ENCODE measurements around the gene RBM24. TPM values are rescaled to one million over a fixed set of nuclear protein-coding genes. Genes with fewer than 3 reads are reported as not detected.

RBM24 gene
- total RNA-seq, 3 donors from 2014 or later = 2.6 to 8.3 (median 6.8) TPM

DNA sequence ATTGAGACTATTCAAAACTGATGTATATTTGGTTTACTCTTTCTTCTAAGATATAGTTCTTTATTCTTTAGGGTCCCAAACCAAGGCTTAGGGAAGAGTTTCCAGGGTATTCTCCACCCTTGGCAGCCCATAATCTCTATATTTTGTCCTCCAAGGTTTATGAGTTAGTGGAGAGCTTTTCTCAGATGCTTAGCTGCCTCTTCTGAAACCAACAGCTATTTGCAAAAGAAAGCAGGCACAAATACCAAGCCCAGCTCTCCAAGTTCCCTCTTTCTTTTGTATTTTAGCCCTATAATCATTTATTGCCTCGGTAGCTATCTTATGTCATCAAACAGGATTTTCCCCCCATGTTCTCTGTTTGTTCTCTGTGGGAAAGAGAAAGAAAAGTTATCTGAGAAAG, 39.1 kb upstream of the RBM24 start:
- H3K4me3 ChIP-seq = no peak overlapping the region
- no peaks in the 10 kb centered on the region for H3K36me3 ChIP-seq (ENCODE audit: low read depth)
- intact Hi-C loops (cut with DNase I, micrococcal nuclease) = no loop called here
- no peak for ATAC-seq
- H3K4me1 ChIP-seq (ENCODE audit: low read depth) = no peaks in the 10 kb centered on the region
- H3K9me3 ChIP-seq = no peaks in the 10 kb centered on the region
- DNase-seq = no peak
- TF ChIP-seq, protein P1, sequence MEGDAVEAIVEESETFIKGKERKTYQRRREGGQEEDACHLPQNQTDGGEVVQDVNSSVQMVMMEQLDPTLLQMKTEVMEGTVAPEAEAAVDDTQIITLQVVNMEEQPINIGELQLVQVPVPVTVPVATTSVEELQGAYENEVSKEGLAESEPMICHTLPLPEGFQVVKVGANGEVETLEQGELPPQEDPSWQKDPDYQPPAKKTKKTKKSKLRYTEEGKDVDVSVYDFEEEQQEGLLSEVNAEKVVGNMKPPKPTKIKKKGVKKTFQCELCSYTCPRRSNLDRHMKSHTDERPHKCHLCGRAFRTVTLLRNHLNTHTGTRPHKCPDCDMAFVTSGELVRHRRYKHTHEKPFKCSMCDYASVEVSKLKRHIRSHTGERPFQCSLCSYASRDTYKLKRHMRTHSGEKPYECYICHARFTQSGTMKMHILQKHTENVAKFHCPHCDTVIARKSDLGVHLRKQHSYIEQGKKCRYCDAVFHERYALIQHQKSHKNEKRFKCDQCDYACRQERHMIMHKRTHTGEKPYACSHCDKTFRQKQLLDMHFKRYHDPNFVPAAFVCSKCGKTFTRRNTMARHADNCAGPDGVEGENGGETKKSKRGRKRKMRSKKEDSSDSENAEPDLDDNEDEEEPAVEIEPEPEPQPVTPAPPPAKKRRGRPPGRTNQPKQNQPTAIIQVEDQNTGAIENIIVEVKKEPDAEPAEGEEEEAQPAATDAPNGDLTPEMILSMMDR (IDR thresholded peaks at IDR 0.05) = no peak

DNA sequence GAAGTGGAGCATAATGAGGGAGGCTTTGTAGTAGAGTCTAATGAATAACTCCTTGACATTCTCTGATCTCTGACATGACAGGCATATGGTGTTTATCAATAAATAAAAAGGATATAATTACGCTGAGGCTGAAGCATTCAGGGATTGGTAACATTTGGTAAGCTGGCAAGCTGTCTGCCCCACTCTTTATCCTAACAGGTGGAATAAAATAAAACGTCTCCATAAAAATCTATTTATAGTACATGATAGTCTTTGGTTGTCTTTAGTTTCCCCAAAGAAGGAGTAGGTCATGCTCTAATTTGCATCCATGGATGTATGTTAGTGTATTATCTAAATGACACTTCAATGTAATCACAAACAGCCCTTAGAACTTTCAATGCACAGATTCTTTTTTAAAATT, 30.9 kb upstream of the RBM24 start:
- H3K4me3 ChIP-seq = no peak overlapping the region
- intact Hi-C loops (cut with DNase I, micrococcal nuclease) = no loop called here
- DNase-seq (no peak), ATAC-seq (no peak)
- TF ChIP-seq, protein P1 (IDR thresholded peaks at IDR 0.05) = no peak
- no peaks in the 10 kb centered on the region for H3K4me1 ChIP-seq (ENCODE audit: low read depth)
- no peaks in the 10 kb centered on the region for H3K9me3 ChIP-seq
- H3K36me3 ChIP-seq (ENCODE audit: low read depth) = no peaks in the 10 kb centered on the region

DNA sequence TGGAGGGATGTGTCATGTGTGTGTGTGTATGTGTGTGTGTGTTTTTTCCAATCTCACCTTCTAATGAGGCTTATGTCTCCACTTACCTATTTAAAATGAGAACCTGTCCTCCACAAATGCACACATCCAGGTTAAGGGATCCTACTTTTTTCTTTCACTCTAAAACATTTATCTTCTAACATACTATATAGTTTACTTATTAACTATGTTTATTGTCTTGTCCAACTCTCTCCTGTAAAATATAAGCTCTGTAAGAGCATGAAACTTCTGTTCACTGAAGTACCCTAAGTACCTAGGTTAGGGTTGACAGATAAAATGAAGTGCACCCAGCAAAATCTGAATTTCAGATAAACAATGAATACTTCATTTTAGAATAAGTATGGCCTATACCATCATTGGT, 29.2 kb upstream of the RBM24 start:
- no peak overlapping the region for H3K4me3 ChIP-seq
- TF ChIP-seq, protein P1 (IDR thresholded peaks at IDR 0.05) = no peak
- ATAC-seq (peak; percentile 68), DNase-seq (no peak)
- no peaks in the 10 kb centered on the region for H3K4me1 ChIP-seq (ENCODE audit: low read depth)
- no peaks in the 10 kb centered on the region for H3K9me3 ChIP-seq
- H3K36me3 ChIP-seq (ENCODE audit: low read depth) = no peaks in the 10 kb centered on the region
- intact Hi-C loops (cut with DNase I, micrococcal nuclease) = no loop called here

DNA sequence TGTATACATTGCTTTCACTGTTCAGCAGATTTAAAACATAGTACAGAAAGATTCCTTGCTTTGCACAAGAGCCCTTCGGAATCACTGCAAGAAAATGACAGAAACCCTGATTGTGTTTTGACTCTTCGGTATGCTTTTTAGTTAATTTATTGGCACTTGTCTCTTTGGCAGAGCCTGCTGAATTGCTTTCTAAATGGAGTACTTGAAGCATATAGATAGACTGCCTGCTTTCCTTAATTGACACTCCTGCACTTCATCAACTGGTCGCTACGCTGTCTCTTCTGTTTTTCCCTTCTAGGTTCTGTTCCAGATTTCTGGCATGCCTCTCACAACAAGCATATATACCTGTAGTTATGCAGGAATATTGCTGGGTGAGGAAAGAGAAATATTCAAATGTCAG, 22.4 kb upstream of the RBM24 start:
- ATAC-seq = no peak
- TF ChIP-seq, protein P1 (IDR thresholded peaks at IDR 0.05) = no peak
- Histone ChIP-seq H3K4me3 (no peak overlapping the region), H3K4me1 (ENCODE audit: low read depth) (no peaks in the 10 kb centered on the region), H3K36me3 (ENCODE audit: low read depth) (no peaks in the 10 kb centered on the region), H3K9me3 (no peaks in the 10 kb centered on the region)
- no peak for DNase-seq
- intact Hi-C loops (cut with DNase I, micrococcal nuclease) = no loop called here

DNA sequence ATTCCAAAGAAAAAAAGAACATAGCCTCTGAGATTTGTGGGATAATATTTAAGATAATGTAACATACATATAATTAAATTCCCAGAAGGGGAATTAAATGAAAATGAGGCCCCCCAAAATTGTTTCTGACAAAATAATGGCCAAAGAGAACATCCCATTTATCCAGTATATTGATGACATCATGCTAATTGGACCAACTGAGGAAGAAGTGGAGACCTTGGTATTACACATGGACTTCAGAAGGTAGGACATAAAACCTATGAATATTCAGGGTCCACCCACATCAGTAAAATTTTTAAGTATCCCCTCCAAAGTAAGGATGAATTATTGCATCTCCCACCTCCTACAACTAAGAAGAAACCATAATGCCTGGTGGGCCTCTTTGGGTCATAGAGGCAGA, 15.6 kb upstream of the RBM24 start:
- intact Hi-C loops (cut with DNase I, micrococcal nuclease) = no loop called here
- Histone ChIP-seq H3K9me3 (no peaks in the 10 kb centered on the region), H3K36me3 (ENCODE audit: low read depth) (no peaks in the 10 kb centered on the region), H3K4me1 (ENCODE audit: low read depth) (no peaks in the 10 kb centered on the region), H3K4me3 (no peak overlapping the region)
- TF ChIP-seq, protein P1 (IDR thresholded peaks at IDR 0.05) = no peak
- ATAC-seq (no peak), DNase-seq (no peak)

DNA sequence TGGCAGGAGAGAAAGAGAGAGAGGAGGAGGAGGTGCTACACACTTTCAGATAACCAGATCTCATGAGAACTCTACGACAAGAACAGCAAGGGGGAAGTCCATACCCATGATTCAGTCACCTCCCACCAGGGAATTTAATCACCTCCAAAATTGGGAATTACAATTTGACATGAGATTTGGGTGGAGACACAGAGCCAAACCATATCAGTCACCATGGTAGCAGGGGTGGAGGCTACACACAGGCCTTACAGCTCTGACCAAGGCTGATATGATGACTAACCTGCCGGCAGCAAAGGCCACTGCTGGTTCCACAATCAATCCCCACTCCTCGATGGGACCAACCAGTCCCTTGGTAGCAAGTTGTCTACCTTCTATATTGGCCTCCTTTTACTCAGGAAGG, 13.6 kb upstream of the RBM24 start:
- DNase-seq = no peak
- H3K36me3 ChIP-seq (ENCODE audit: low read depth) = no peaks in the 10 kb centered on the region
- peak; percentile 51 for ATAC-seq
- intact Hi-C loops (cut with DNase I, micrococcal nuclease) = no loop called here
- no peaks in the 10 kb centered on the region for H3K9me3 ChIP-seq
- TF ChIP-seq, protein P1 (IDR thresholded peaks at IDR 0.05) = no peak
- peaks cover 9% of the 10 kb centered on the region for H3K4me1 ChIP-seq (ENCODE audit: low read depth)
- H3K4me3 ChIP-seq = no peak overlapping the region
